Hepatocyte (in vitro differentiated cells): ENCODE measurements around the gene KRT74. TPM values are rescaled to one million over a fixed set of nuclear protein-coding genes. Genes with fewer than 3 reads are reported as not detected.

Experiments
- DNase-seq: peaks from one replicate; pipeline ENCODE4 v3.0.0-alpha.2; 2016; ENCODE audit warnings: low spot score
- H2AFZ ChIP-seq: fragments of 200-600 bp; sonication (generic); 2 replicates; pipeline ENCODE4 v1.6.0; 2016; ENCODE audit warnings: antibody characterized with exemption, mild to moderate bottlenecking
- H3K27ac ChIP-seq: fragments of 200-600 bp; sonication (generic); 2 replicates; pipeline ENCODE4 v1.5.1; 2016; ENCODE audit warnings: mild to moderate bottlenecking
- H3K27me3 ChIP-seq: fragments of 200-600 bp; sonication (generic); 2 replicates; pipeline ENCODE4 v1.6.1; 2016
- H3K36me3 ChIP-seq: fragments of 200-600 bp; sonication (generic); replicated peaks from 2 replicates; pipeline ENCODE4 v1.5.1; 2016; ENCODE audit warnings: low read depth; ENCODE audit not compliant: insufficient read depth
- H3K4me1 ChIP-seq: fragments of 200-600 bp; sonication (generic); 2 replicates; pipeline ENCODE4 v1.5.1; 2016; ENCODE audit warnings: mild to moderate bottlenecking, moderate library complexity; ENCODE audit not compliant: insufficient read depth
- H3K4me2 ChIP-seq: fragments of 200-600 bp; sonication (generic); 2 replicates; pipeline ENCODE4 v1.6.0; 2016
- H3K4me3 ChIP-seq: fragments of 200-600 bp; sonication (generic); 2 replicates; pipeline ENCODE4 v1.5.1; 2016; ENCODE audit warnings: mild to moderate bottlenecking
- H3K79me2 ChIP-seq: fragments of 200-600 bp; sonication (generic); 2 replicates; pipeline ENCODE4 v1.6.0; 2017; ENCODE audit warnings: mild to moderate bottlenecking
- H3K9me2 ChIP-seq: fragments of 200-600 bp; sonication (generic); replicated peaks from 2 replicates; pipeline ENCODE4 v1.6.0; 2017; ENCODE audit warnings: mild to moderate bottlenecking; ENCODE audit not compliant: insufficient read depth
- H3K9me3 ChIP-seq: fragments of 200-600 bp; sonication (generic); 2 replicates; pipeline ENCODE4 v1.5.1; 2016; ENCODE audit warnings: low read depth, mild to moderate bottlenecking
- H4K20me1 ChIP-seq: fragments of 200-600 bp; sonication (generic); 2 replicates; pipeline ENCODE4 v1.6.0; 2016; ENCODE audit warnings: mild to moderate bottlenecking; ENCODE audit not compliant: insufficient read depth, poor library complexity, severe bottlenecking
- CTCF ChIP-seq: fragments of 200-600 bp; sonication (generic); IDR thresholded peaks from 2 replicates; pipeline ENCODE4 v1.5.1; 2016; ENCODE audit warnings: antibody characterized with exemption, mild to moderate bottlenecking; ENCODE audit not compliant: poor library complexity
- EZH2 ChIP-seq: fragments of 200-600 bp; sonication (generic); IDR thresholded peaks from 2 replicates; pipeline ENCODE4 v1.6.1; 2016; ENCODE audit warnings: antibody characterized with exemption, mild to moderate bottlenecking, borderline replicate concordance
- EZH2phosphoT487 ChIP-seq: fragments of 200-600 bp; sonication (generic); IDR thresholded peaks from one replicate; pipeline ENCODE4 v1.6.1; 2018; ENCODE audit warnings: antibody characterized with exemption, mild to moderate bottlenecking, low read depth, moderate library complexity; ENCODE audit not compliant: unreplicated experiment, severe bottlenecking
- WGBS: methylation state at CpG from one replicate; pipeline ENCODE4 v1.1.6; 2016; ENCODE audit warnings: low lambda C conversion rate; ENCODE audit errors: missing lambda C conversion rate; 5-methylcytosine and 5-hydroxymethylcytosine counted together
- polyA plus RNA-seq: library from polyadenylated mRNA; unstranded; fragments of >200 nt; fragmentation: Nextera tagmentation; extraction: Ambion mirVana; gene quantifications from 2 replicates; pipeline ENCODE4 v1.2.1, GENCODE V29; 2016
- total RNA-seq: library from RNA; depleted of rRNA; stranded (reverse); fragments of >200 nt; gene quantifications from 2 replicates; pipeline ENCODE4 v1.2.3, GENCODE V29; 2014

Gene KRT74
- total and polyA plus RNA-seq, 2 experiments from 2014 or later: not detected

- Histone ChIP-seq H3K9me2 (no peaks in the 10 kb centered on the region), H3K27ac (no peak overlapping the region), H4K20me1 (no peaks in the 10 kb centered on the region), H3K4me1 (no peaks in the 10 kb centered on the region), H3K36me3 (no peaks in the 10 kb centered on the region), H3K4me2 (no peak overlapping the region), H3K4me3 (no peak overlapping the region), H3K79me2 (no peaks in the 10 kb centered on the region), H3K27me3 (no peaks in the 10 kb centered on the region), H3K9me3 (no peaks in the 10 kb centered on the region), H2AFZ (no peak overlapping the region)
- TF ChIP-seq CTCF: no peak
- no peak for TF ChIP-seq EZH2
- TF ChIP-seq EZH2phosphoT487: no peak
- no peak for DNase-seq
- WGBS: 91% methylated on average over 7 of the region's 7 CpGs
Measured at GRCh38 chr12:52581066-52581465, 7.4 kb upstream of the KRT74 start.

GRCh38 chr12:52580496-52580895 is 6.9 kb upstream of the KRT74 start:
- no peaks in the 10 kb centered on the region for H3K79me2 ChIP-seq
- WGBS: 60% methylated on average over 1 of the region's 1 CpG

GRCh38 chr12:52579468-52580465 is 6.1 kb upstream of the KRT74 start:
- H3K27ac ChIP-seq: peak overlapping the region; percentile 20
- H3K4me2 ChIP-seq: no peak overlapping the region
- 75% methylated on average over 10 of the region's 10 CpGs for WGBS

More at GRCh38 chr12:52580496-52580895, 6.9 kb upstream of the KRT74 start:
- H3K4me2 ChIP-seq: no peak overlapping the region
- H4K20me1 ChIP-seq: no peaks in the 10 kb centered on the region
- H3K27me3 ChIP-seq: no peaks in the 10 kb centered on the region
- H3K4me3 ChIP-seq: no peak overlapping the region
- no peaks in the 10 kb centered on the region for H3K9me3 ChIP-seq
- no peaks in the 10 kb centered on the region for H3K9me2 ChIP-seq
- peak overlapping the region; percentile 46 for H3K27ac ChIP-seq
- TF ChIP-seq EZH2: no peak
- TF ChIP-seq CTCF: no peak
- no peak for TF ChIP-seq EZH2phosphoT487
- no peaks in the 10 kb centered on the region for H3K36me3 ChIP-seq
- no peak for DNase-seq
- no peaks in the 10 kb centered on the region for H3K4me1 ChIP-seq
- H2AFZ ChIP-seq: no peak overlapping the region

More at GRCh38 chr12:52579468-52580465, 6.1 kb upstream of the KRT74 start:
- Histone ChIP-seq H3K27me3 (no peaks in the 10 kb centered on the region), H3K36me3 (no peaks in the 10 kb centered on the region), H2AFZ (no peak overlapping the region), H3K4me1 (no peaks in the 10 kb centered on the region), H4K20me1 (no peaks in the 10 kb centered on the region), H3K9me2 (no peaks in the 10 kb centered on the region), H3K9me3 (no peaks in the 10 kb centered on the region), H3K79me2 (no peaks in the 10 kb centered on the region), H3K4me3 (no peak overlapping the region)
- DNase-seq: no peak
- TF ChIP-seq CTCF: no peak
